ENCODE measurements around the gene ECEL1. TPM values are rescaled to one million over a fixed set of nuclear protein-coding genes. Genes with fewer than 3 reads are reported as not detected.

The ECEL1 gene
- total and polyA plus RNA-seq, 2 experiments from 2014 or later, result 1.1 to 1.2 TPM

DNA sequence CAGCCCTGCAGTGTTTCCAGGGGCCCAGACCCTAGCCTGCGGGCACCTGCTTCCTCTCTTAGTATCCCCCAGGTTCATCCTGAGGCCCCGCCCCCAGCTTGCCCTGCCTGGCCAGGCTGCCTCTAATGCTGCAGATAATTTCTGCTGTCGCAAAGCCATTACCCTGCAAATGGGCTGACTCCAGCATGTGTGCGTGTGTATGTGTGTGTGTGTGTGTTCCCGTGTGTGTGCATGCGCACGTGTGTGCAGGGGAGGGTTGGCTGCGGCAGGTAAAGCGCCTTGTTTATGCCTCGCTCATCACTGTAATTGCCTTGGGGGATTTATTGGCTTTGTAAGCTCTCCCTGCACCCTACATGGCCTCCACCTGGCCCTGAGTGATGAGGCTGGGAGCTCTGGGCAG, 25.0 kb upstream of the ECEL1 start:
- Histone ChIP-seq H3K9me2 (replicated peaks; ENCODE audit: insufficient read depth) (no peaks in the 10 kb centered on the region), H4K20me1 (ENCODE audit: insufficient read depth, poor library complexity, severe bottlenecking) (no peaks in the 10 kb centered on the region), H3K4me1 (ENCODE audit: insufficient read depth) (peaks cover 4% of the 10 kb centered on the region), H3K27ac (no peak overlapping the region), H3K79me2 (no peaks in the 10 kb centered on the region), H3K36me3 (replicated peaks; ENCODE audit: insufficient read depth, low read depth) (no peaks in the 10 kb centered on the region), H2AFZ (no peak overlapping the region), H3K4me3 (no peak overlapping the region), H3K27me3 (no peaks in the 10 kb centered on the region), H3K9me3 (ENCODE audit: low read depth) (no peaks in the 10 kb centered on the region), H3K4me2 (no peak overlapping the region)
- peak; percentile 37 for DNase-seq (ENCODE audit: low spot score)
- no peak for TF ChIP-seq EZH2 (IDR thresholded peaks at IDR 0.05; ENCODE audit: borderline replicate concordance)
- TF ChIP-seq, protein P1, sequence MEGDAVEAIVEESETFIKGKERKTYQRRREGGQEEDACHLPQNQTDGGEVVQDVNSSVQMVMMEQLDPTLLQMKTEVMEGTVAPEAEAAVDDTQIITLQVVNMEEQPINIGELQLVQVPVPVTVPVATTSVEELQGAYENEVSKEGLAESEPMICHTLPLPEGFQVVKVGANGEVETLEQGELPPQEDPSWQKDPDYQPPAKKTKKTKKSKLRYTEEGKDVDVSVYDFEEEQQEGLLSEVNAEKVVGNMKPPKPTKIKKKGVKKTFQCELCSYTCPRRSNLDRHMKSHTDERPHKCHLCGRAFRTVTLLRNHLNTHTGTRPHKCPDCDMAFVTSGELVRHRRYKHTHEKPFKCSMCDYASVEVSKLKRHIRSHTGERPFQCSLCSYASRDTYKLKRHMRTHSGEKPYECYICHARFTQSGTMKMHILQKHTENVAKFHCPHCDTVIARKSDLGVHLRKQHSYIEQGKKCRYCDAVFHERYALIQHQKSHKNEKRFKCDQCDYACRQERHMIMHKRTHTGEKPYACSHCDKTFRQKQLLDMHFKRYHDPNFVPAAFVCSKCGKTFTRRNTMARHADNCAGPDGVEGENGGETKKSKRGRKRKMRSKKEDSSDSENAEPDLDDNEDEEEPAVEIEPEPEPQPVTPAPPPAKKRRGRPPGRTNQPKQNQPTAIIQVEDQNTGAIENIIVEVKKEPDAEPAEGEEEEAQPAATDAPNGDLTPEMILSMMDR (IDR thresholded peaks at IDR 0.05; ENCODE audit: poor library complexity), result no peak
- TF ChIP-seq EZH2phosphoT487 (IDR thresholded peaks at IDR 0.05; ENCODE audit: low read depth, severe bottlenecking, unreplicated experiment), result no peak
- 55% methylated on average over 10 of the region's 10 CpGs for WGBS (ENCODE audit: low lambda C conversion rate, missing lambda C conversion rate)

DNA sequence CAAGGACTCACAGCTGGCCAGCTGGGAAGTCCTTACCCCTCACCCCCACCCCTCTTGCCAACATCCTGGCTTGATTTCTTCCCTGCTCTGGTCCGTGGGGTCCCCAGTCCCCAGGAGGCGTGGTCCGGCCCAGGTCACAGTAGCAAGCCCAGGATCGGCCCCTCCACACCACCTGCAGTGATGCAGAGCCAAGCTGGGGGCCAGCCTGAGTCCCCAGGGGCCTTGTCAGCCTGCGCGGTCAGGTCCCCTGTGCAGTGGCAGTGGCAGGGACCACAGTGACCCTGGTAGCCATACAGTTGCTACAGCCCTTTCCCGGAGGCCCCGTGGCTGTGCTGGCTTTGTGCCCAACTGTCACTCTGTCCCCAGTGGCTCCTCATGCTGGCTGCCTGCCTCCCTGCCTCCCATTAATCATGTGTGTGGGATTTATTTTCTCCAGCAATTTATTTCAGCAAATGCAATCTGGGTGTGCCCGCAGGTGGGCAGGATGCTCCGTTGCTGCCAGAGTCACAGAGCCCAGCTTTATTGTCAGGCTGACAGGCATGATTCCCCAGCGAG, 23.8 kb upstream of the ECEL1 start:
- Histone ChIP-seq H4K20me1 (ENCODE audit: insufficient read depth, poor library complexity, severe bottlenecking) (no peaks in the 10 kb centered on the region), H3K4me1 (ENCODE audit: insufficient read depth) (no peaks in the 10 kb centered on the region), H3K9me2 (replicated peaks; ENCODE audit: insufficient read depth) (no peaks in the 10 kb centered on the region), H3K4me2 (no peak overlapping the region), H3K36me3 (replicated peaks; ENCODE audit: insufficient read depth, low read depth) (no peaks in the 10 kb centered on the region), H3K9me3 (ENCODE audit: low read depth) (no peaks in the 10 kb centered on the region), H2AFZ (no peak overlapping the region), H3K4me3 (no peak overlapping the region), H3K27ac (no peak overlapping the region), H3K27me3 (peaks cover 4% of the 10 kb centered on the region), H3K79me2 (no peaks in the 10 kb centered on the region)
- DNase-seq (ENCODE audit: low spot score), result no peak
- WGBS (ENCODE audit: low lambda C conversion rate, missing lambda C conversion rate), result 92% methylated on average over 11 of the region's 11 CpGs
- TF ChIP-seq EZH2phosphoT487 (IDR thresholded peaks at IDR 0.05; ENCODE audit: low read depth, severe bottlenecking, unreplicated experiment) (no peak), EZH2 (IDR thresholded peaks at IDR 0.05; ENCODE audit: borderline replicate concordance) (no peak)
- TF ChIP-seq, protein P1 (IDR thresholded peaks at IDR 0.05; ENCODE audit: poor library complexity), result no peak

DNA sequence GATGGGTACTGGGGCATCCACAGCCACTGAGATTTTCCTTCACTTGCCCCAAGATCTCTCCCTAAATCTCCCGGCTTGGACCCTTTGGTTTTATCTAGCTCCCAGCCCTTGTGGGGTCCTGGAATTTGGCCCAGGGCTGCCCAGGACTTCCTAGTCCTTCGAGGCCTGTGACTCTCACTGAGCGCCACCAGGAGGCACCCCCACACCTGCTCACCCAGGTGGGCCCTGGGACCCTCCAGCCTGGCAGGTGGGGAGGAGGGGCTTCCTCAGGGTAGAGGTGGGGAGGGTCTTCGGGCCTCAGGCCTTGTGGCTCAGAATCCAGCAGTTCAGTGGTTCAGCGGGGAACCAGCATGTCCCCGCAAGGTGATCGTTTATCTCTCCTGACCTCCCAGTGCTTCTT, 20.6 kb upstream of the ECEL1 start:
- no peaks in the 10 kb centered on the region for H3K36me3 ChIP-seq (replicated peaks; ENCODE audit: insufficient read depth, low read depth)
- H3K4me3 ChIP-seq, result no peak overlapping the region
- H3K79me2 ChIP-seq, result no peaks in the 10 kb centered on the region
- H2AFZ ChIP-seq, result no peak overlapping the region
- H3K9me3 ChIP-seq (ENCODE audit: low read depth), result no peaks in the 10 kb centered on the region
- no peak for TF ChIP-seq EZH2phosphoT487 (IDR thresholded peaks at IDR 0.05; ENCODE audit: low read depth, severe bottlenecking, unreplicated experiment)
- no peaks in the 10 kb centered on the region for H3K4me1 ChIP-seq (ENCODE audit: insufficient read depth)
- no peaks in the 10 kb centered on the region for H4K20me1 ChIP-seq (ENCODE audit: insufficient read depth, poor library complexity, severe bottlenecking)
- WGBS (ENCODE audit: low lambda C conversion rate, missing lambda C conversion rate), result 87% methylated on average over 5 of the region's 7 CpGs
- H3K9me2 ChIP-seq (replicated peaks; ENCODE audit: insufficient read depth), result no peaks in the 10 kb centered on the region
- H3K27ac ChIP-seq, result no peak overlapping the region
- no peak for DNase-seq (ENCODE audit: low spot score)
- H3K27me3 ChIP-seq, result peaks cover 36% of the 10 kb centered on the region
- H3K4me2 ChIP-seq, result no peak overlapping the region

DNA sequence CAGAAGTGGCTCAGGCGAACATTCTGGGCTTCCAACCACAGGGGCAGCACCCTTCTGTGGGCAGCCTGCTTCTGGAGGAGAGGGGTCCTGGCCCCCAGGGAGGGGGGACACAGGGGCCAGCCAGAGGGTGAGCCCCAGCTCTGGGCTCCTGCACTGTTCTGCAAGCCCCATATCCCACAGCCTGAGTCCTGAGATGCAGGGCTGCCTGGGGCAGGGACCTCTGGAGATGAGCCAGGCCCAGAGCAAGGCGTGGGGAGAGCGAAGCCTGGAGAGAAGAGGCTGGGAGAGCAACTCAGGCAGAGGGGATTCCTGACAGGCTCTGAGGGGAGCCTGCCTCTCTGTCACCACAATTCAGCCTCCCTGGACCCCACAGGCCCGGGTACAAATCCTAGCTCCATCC, 19.1 kb upstream of the ECEL1 start:
- Histone ChIP-seq H3K79me2 (no peaks in the 10 kb centered on the region), H3K4me3 (no peak overlapping the region), H3K27me3 (peaks cover 44% of the 10 kb centered on the region), H3K9me2 (replicated peaks; ENCODE audit: insufficient read depth) (no peaks in the 10 kb centered on the region), H3K4me2 (no peak overlapping the region), H2AFZ (no peak overlapping the region), H4K20me1 (ENCODE audit: insufficient read depth, poor library complexity, severe bottlenecking) (no peaks in the 10 kb centered on the region), H3K36me3 (replicated peaks; ENCODE audit: insufficient read depth, low read depth) (no peaks in the 10 kb centered on the region), H3K4me1 (ENCODE audit: insufficient read depth) (peaks cover 11% of the 10 kb centered on the region), H3K27ac (no peak overlapping the region), H3K9me3 (ENCODE audit: low read depth) (no peaks in the 10 kb centered on the region)
- 76% methylated on average over 4 of the region's 4 CpGs for WGBS (ENCODE audit: low lambda C conversion rate, missing lambda C conversion rate)
- TF ChIP-seq EZH2 (IDR thresholded peaks at IDR 0.05; ENCODE audit: borderline replicate concordance), result no peak
- TF ChIP-seq EZH2phosphoT487 (IDR thresholded peaks at IDR 0.05; ENCODE audit: low read depth, severe bottlenecking, unreplicated experiment), result no peak
- TF ChIP-seq, protein P1 (IDR thresholded peaks at IDR 0.05; ENCODE audit: poor library complexity), result no peak
- DNase-seq (ENCODE audit: low spot score), result no peak
